H1 (cell line): ENCODE data around the gene LSM10.

ENCODE experiments used
- CBX5 ChIP-seq: fragments of 300-800, 300-1000 bp; sonication (generic); IDR thresholded peaks from 2 replicates; pipeline ENCODE4 v1.7.1; 2016; ENCODE audit warnings: antibody characterized with exemption, low read length, low read depth
- CTCF ChIP-seq, 3 experiments: IDR thresholded peaks; 1 replicate in 2 of 3; 2 replicates in 1 of 3; pipeline versions ENCODE4 v1.5.1 to v1.6.1; 2011; ENCODE audit warnings: low read length in 3 of 3, mild to moderate bottlenecking in 3 of 3, inconsistent platforms in 2 of 3, low read depth in 1 of 3, moderate library complexity in 1 of 3; ENCODE audit not compliant: insufficient read depth in 1 of 3; ENCODE audit errors: control extremely low read depth in 1 of 3
- EGR1 ChIP-seq: IDR thresholded peaks from 2 replicates; pipeline ENCODE4 v1.6.1; 2011; ENCODE audit warnings: low read depth, low read length, borderline replicate concordance
- EP300 ChIP-seq, 2 experiments: IDR thresholded peaks; 1 replicate in 1 of 2; 2 replicates in 1 of 2; pipeline ENCODE4 v1.6.1; 2011 to 2012; ENCODE audit warnings: low read depth in 2 of 2, low read length in 2 of 2, mild to moderate bottlenecking in 2 of 2, borderline replicate concordance in 1 of 2, inconsistent platforms in 1 of 2, moderate library complexity in 1 of 2
- EZH2 ChIP-seq: fragments of 200-600 bp; sonication (generic); IDR thresholded peaks from 2 replicates; pipeline ENCODE4 v1.7.1; 2012; ENCODE audit warnings: low read depth, mild to moderate bottlenecking, moderate library complexity, low read length, inconsistent platforms; ENCODE audit not compliant: severe bottlenecking
- KDM1A ChIP-seq: fragments of 200-600, 300-600 bp; sonication (generic); IDR thresholded peaks from 2 replicates; pipeline ENCODE4 v1.7.1; 2016; ENCODE audit warnings: mild to moderate bottlenecking, low read length, borderline replicate concordance
- MAFK ChIP-seq: IDR thresholded peaks from 2 replicates; pipeline ENCODE4 v1.6.1; 2012; ENCODE audit warnings: low read depth, mild to moderate bottlenecking, improper control_type of control experiment, low read length
- MAX ChIP-seq: IDR thresholded peaks from 2 replicates; pipeline ENCODE4 v1.6.1; 2012; ENCODE audit warnings: inconsistent platforms
- PHF8 ChIP-seq: fragments of 200-600 bp; sonication (generic); conservative IDR thresholded peaks from 2 replicates; pipeline ENCODE4 v1.7.1; 2012; ENCODE audit warnings: low read depth, mild to moderate bottlenecking, inconsistent platforms, low read length, moderate library complexity
- SUZ12 ChIP-seq: fragments of 200-600 bp; sonication (generic); IDR thresholded peaks from 2 replicates; pipeline ENCODE4 v1.6.1; 2012; ENCODE audit warnings: mild to moderate bottlenecking, inconsistent platforms, low read length, moderate library complexity, mixed read lengths
- YY1 ChIP-seq: IDR thresholded peaks from 2 replicates; pipeline ENCODE4 v1.6.1; 2011; ENCODE audit warnings: low read depth, mild to moderate bottlenecking, low read length

- TF ChIP-seq CTCF (IDR thresholded peaks at IDR 0.05; ENCODE audit: control extremely low read depth in 1 of 3, insufficient read depth in 1 of 3, low read depth in 1 of 3, low read length in 3 of 3) (no peak), EZH2 (no peak), EP300 (IDR thresholded peaks at IDR 0.05; ENCODE audit: borderline replicate concordance in 1 of 2, low read depth in 2 of 2, low read length in 2 of 2) (no peak), SUZ12 (no peak), PHF8 (no peak), KDM1A (no peak), CBX5 (no peak), EGR1 (no peak), YY1 (no peak), MAFK (no peak), MAX (no peak)
These were observed 8.7 kb upstream of the LSM10 start for GRCh38 chr1:36406440-36406839.
